ENCODE data around the gene ITM2B. TPM values are rescaled to one million over a fixed set of nuclear protein-coding genes. Genes with fewer than 3 reads are reported as not detected.

Gene ITM2B
- total RNA-seq, 1 donor = 176 TPM

DNA sequence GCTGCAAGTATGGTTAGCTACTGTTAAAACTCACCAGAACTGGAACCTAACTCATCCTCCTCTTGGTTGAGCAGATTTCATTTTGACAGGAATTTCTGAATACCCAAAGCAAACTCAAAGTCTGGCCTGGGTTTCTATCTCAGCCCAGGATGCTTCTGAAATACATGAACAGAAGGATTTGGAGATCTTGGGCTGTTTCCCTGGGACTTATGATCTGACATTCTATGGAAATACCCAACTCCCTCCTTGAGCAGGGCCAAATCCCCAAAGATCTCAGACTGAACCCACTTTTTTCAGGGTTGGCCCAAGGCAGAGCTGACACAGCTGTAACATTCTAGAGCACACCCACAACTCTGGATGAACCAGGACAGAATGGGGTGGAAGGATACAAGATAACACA, 1.1 kb upstream of the ITM2B start:
- Histone ChIP-seq H2AFZ (ENCODE audit: low read length) (no peak overlapping the region), H3K4me1 (ENCODE audit: insufficient read depth, low read length) (peaks cover 27% of the 10 kb centered on the region)

DNA sequence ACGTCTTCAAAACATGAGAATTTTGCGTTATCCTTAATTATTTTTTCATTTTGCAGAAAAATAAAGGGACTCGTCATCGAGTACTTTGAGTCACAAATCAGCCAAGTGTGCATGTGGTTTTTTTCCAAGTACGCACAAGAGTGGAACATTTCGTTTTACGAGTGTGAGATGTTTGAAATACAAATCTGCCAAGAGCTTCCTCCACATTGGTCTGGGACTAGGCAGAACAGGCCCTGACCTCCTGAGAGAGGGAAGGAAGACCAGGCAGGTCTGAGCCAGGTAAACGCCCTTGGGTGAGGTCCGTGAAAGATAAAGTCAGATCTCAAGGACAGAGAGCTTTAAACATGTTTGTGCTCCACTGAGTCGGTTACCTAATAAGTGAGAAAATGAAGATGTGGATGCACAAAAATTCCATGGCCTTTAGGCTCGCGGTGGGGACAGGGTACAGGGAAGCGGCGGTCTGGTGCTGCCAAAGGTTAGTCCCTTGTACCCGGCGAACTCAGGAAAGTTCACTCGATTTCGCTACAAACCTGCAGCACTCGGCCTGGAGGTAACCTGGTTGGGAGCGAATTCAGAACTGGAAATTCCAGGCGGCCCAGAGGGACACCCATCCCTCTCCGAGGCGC, 473 bp upstream of the ITM2B start:
- DNase-seq (ENCODE audit: insufficient read length, low spot score, missing footprints) = no peak
- Histone ChIP-seq H3K4me3 (ENCODE audit: insufficient read depth, low read length) (peak overlapping the region; percentile 99), H3K79me2 (ENCODE audit: insufficient read depth, low read length) (peaks cover 40% of the 10 kb centered on the region), H3K4me2 (ENCODE audit: insufficient read depth, low read length) (peak overlapping the region; percentile 84), H3K4me1 (ENCODE audit: insufficient read depth, low read length) (peaks cover 33% of the 10 kb centered on the region), H4K20me1 (ENCODE audit: insufficient read depth, low read length) (peaks cover 18% of the 10 kb centered on the region), H3K27me3 (ENCODE audit: insufficient read depth, low read length) (peaks cover 2% of the 10 kb centered on the region), H3K9me3 (ENCODE audit: low read depth, low read length) (no peaks in the 10 kb centered on the region), H3K36me3 (ENCODE audit: insufficient read depth, low read length) (no peaks in the 10 kb centered on the region), H2AFZ (ENCODE audit: low read length) (peak overlapping the region; percentile 94), H3K27ac (ENCODE audit: low read depth, low read length) (no peak overlapping the region)
- TF ChIP-seq, protein P1, sequence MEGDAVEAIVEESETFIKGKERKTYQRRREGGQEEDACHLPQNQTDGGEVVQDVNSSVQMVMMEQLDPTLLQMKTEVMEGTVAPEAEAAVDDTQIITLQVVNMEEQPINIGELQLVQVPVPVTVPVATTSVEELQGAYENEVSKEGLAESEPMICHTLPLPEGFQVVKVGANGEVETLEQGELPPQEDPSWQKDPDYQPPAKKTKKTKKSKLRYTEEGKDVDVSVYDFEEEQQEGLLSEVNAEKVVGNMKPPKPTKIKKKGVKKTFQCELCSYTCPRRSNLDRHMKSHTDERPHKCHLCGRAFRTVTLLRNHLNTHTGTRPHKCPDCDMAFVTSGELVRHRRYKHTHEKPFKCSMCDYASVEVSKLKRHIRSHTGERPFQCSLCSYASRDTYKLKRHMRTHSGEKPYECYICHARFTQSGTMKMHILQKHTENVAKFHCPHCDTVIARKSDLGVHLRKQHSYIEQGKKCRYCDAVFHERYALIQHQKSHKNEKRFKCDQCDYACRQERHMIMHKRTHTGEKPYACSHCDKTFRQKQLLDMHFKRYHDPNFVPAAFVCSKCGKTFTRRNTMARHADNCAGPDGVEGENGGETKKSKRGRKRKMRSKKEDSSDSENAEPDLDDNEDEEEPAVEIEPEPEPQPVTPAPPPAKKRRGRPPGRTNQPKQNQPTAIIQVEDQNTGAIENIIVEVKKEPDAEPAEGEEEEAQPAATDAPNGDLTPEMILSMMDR (IDR thresholded peaks at IDR 0.05; ENCODE audit: extremely low read depth, low read depth, low read length) = no peak

More for the DNA sequence above, 1.1 kb upstream of the ITM2B start:
- Histone ChIP-seq H3K4me3 (ENCODE audit: insufficient read depth, low read length) (no peak overlapping the region), H3K27ac (ENCODE audit: low read depth, low read length) (no peak overlapping the region), H4K20me1 (ENCODE audit: insufficient read depth, low read length) (peaks cover 13% of the 10 kb centered on the region), H3K36me3 (ENCODE audit: insufficient read depth, low read length) (no peaks in the 10 kb centered on the region), H3K9me3 (ENCODE audit: low read depth, low read length) (no peaks in the 10 kb centered on the region), H3K27me3 (ENCODE audit: insufficient read depth, low read length) (peaks cover 2% of the 10 kb centered on the region), H3K79me2 (ENCODE audit: insufficient read depth, low read length) (peaks cover 34% of the 10 kb centered on the region), H3K4me2 (ENCODE audit: insufficient read depth, low read length) (no peak overlapping the region)
- TF ChIP-seq, protein P1 (IDR thresholded peaks at IDR 0.05; ENCODE audit: extremely low read depth, low read depth, low read length) = no peak
- DNase-seq (ENCODE audit: insufficient read length, low spot score, missing footprints) = no peak

DNA sequence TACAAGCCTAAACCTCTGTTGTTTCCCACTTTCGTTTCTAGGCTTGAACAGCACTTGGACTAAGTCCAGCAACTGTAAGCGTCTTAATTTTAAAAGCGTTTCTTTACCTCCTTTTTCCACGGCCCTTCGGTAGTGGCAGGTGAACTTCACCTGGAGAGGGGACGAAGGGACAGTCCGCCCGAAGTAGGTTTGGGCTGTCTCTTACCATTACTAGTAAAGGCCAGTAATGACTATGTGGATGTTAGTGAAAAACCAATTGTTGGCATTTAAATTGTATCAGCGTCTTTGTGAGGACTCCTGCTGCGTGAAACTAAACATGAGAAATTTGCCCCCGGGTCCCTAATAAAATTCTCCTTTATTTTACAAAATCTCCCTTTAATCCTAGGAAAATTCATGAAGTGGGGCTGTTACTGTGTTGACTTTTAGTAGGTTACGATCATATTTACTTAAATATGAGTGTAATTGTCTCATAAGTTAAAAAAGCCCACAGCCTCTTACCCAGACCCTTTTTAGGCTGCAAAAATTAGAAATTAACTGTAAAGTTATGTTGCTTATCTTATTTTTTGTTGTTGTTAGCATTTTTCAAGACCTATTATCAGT, 983 bp downstream of the ITM2B start:
- peak overlapping the region; percentile 95 for H2AFZ ChIP-seq (ENCODE audit: low read length)
- H3K4me1 ChIP-seq (ENCODE audit: insufficient read depth, low read length) = peaks cover 40% of the 10 kb centered on the region
- no peaks in the 10 kb centered on the region for H3K36me3 ChIP-seq (ENCODE audit: insufficient read depth, low read length)
- peaks cover 53% of the 10 kb centered on the region for H3K79me2 ChIP-seq (ENCODE audit: insufficient read depth, low read length)
- peak overlapping the region; percentile 94 for H3K27ac ChIP-seq (ENCODE audit: low read depth, low read length)
- H3K4me2 ChIP-seq (ENCODE audit: insufficient read depth, low read length) = peak overlapping the region; percentile 84
- TF ChIP-seq, protein P1 (IDR thresholded peaks at IDR 0.05; ENCODE audit: extremely low read depth, low read depth, low read length) = no peak
- DNase-seq (ENCODE audit: insufficient read length, low spot score, missing footprints) = peak; percentile 53
- peak overlapping the region; percentile 99 for H3K4me3 ChIP-seq (ENCODE audit: insufficient read depth, low read length)
- H3K9me3 ChIP-seq (ENCODE audit: low read depth, low read length) = no peaks in the 10 kb centered on the region
- peaks cover 2% of the 10 kb centered on the region for H3K27me3 ChIP-seq (ENCODE audit: insufficient read depth, low read length)
- peaks cover 18% of the 10 kb centered on the region for H4K20me1 ChIP-seq (ENCODE audit: insufficient read depth, low read length)

DNA sequence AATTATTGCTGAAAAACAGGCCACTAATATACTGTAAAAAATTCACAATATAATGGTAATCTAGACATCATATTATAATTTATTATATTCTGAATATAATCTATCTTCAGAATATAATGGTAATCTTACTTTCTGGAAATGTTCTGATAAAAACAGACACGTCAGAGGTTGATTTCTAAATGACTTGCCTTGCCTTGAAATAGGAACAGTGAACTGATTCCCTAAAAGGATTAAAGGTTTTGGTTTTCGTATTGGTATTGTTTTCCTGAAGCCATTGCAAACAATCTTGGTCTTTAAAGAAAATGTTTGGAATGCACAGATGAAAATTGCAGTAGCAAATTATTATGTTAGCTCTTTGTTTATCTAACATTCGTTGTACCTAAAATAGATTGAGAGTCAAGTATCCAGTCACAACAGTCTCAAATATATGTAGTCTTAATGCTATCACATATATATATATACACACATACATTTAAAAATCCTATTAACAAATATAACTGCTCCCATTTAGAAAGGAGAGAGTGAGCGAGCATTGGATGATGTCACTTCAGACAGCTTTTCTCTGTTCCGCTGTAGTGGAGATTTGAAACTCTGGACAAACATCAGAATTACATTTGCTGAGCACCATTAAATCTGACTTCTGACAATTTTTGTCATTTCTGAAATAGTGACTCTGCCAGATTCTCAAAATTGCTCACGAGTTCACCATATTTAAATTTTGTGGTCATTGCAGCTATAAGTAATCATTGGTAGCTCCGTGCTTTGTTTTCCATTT, 1.7 kb downstream of the ITM2B start:
- TF ChIP-seq, protein P1 (IDR thresholded peaks at IDR 0.05; ENCODE audit: extremely low read depth, low read depth, low read length) = no peak
- no peak for DNase-seq (ENCODE audit: insufficient read length, low spot score, missing footprints)
- H3K79me2 ChIP-seq (ENCODE audit: insufficient read depth, low read length) = peaks cover 61% of the 10 kb centered on the region
- H3K4me1 ChIP-seq (ENCODE audit: insufficient read depth, low read length) = peaks cover 43% of the 10 kb centered on the region
- H3K9me3 ChIP-seq (ENCODE audit: low read depth, low read length) = no peaks in the 10 kb centered on the region
- H3K4me3 ChIP-seq (ENCODE audit: insufficient read depth, low read length) = peak overlapping the region; percentile 99
- peaks cover 18% of the 10 kb centered on the region for H4K20me1 ChIP-seq (ENCODE audit: insufficient read depth, low read length)
- peaks cover 2% of the 10 kb centered on the region for H3K27me3 ChIP-seq (ENCODE audit: insufficient read depth, low read length)
- H3K4me2 ChIP-seq (ENCODE audit: insufficient read depth, low read length) = peak overlapping the region; percentile 84
- no peaks in the 10 kb centered on the region for H3K36me3 ChIP-seq (ENCODE audit: insufficient read depth, low read length)
- peak overlapping the region; percentile 94 for H3K27ac ChIP-seq (ENCODE audit: low read depth, low read length)
- peak overlapping the region; percentile 23 for H2AFZ ChIP-seq (ENCODE audit: low read length)
